Measurements from ENCODE around the gene METAP2. TPM values are rescaled to one million over a fixed set of nuclear protein-coding genes. Genes with fewer than 3 reads are reported as not detected.
"Not testable (repeated sequence)": the region's sequence is repeated elsewhere in the genome, so short reads cannot be mapped to it uniquely, and the experiment has no call there.

METAP2 gene
- polyA plus RNA-seq, 2 donors, result 23.7 to 51.8 TPM

DNA sequence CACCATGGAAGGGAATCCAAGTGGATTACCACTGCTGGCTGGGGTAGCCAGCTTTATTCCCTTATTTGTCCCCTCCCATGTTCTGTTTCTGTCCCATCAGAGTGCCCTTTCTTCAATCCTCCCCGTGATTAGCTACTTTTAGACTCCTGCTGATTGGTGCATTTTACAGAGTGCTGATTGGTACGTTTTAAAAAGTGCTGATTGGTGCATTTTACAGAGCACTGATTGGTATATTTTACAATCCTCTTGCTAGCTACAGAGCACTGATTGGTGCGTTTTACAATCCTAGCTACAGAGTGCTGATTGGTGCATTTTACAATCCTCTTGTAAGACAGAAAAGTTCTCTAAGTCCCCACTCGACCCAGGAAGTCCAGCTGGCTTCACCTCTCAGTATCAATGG is 28.9 kb upstream of the METAP2 start:
- H3K4me3 ChIP-seq (ENCODE audit: low read depth in 1 of 2, low read length in 2 of 2); H3K27me3 ChIP-seq (ENCODE audit: control insufficient read depth in 1 of 2, insufficient read depth in 2 of 2, low read length in 2 of 2); H3K27ac ChIP-seq (ENCODE audit: low read depth in 2 of 2, low read length in 1 of 2); H3K36me3 ChIP-seq (ENCODE audit: control insufficient read depth in 2 of 2, insufficient read depth in 2 of 2, low read length in 1 of 2); H3K4me1 ChIP-seq (ENCODE audit: control insufficient read depth in 2 of 2, insufficient read depth in 2 of 2, low read length in 1 of 2); H3K9me3 ChIP-seq (ENCODE audit: control insufficient read depth in 2 of 2, insufficient read depth in 1 of 2, low read depth in 1 of 2, low read length in 1 of 2): not testable (repeated sequence)
- WGBS, 2 donors, result 84 to 88% methylated on average over 4 of the region's 4 CpGs

DNA sequence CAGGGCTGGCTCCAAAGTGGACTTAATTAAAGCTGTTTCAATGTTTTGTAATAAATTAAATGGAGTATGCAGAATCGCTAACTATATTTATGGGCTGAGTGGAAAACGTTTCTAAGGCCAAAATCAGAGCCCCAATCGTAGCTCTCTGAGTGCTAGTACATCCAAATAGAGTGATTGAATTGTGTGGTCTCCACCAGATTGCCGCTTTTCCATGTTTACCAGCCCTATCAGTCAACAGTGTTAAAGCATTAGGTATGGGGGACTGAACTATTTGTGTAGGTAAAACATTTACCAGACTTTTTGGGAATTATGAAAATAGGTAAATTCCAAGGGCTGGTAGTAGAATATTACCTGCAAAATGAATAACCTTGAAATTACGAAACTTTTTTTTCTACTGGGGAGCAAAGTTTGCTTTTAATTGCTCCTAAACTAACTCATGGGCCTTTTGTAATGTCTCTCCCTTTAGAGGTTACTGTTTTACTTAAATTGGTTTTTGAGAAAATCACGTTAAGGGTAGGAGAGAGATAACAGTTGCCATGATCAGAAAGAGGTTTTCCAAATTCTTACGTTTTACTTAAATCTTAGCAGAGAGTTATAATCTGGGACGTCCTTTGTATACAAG is 28.0 kb upstream of the METAP2 start:
- Histone ChIP-seq H3K4me1 (ENCODE audit: control insufficient read depth in 2 of 2, insufficient read depth in 2 of 2, low read length in 1 of 2) (no peaks in the 10 kb centered on the region), H3K9me3 (ENCODE audit: control insufficient read depth in 2 of 2, insufficient read depth in 1 of 2, low read depth in 1 of 2, low read length in 1 of 2) (no peaks in the 10 kb centered on the region), H3K4me3 (ENCODE audit: low read depth in 1 of 2, low read length in 2 of 2) (no peak overlapping the region), H3K27ac (ENCODE audit: low read depth in 2 of 2, low read length in 1 of 2) (no peak overlapping the region), H3K36me3 (ENCODE audit: control insufficient read depth in 2 of 2, insufficient read depth in 2 of 2, low read length in 1 of 2) (no peaks in the 10 kb centered on the region), H3K27me3 (ENCODE audit: control insufficient read depth in 1 of 2, insufficient read depth in 2 of 2, low read length in 2 of 2) (no peaks in the 10 kb centered on the region)
- 67 to 82% methylated on average over 8 of the region's 8 CpGs for WGBS, 2 donors

DNA sequence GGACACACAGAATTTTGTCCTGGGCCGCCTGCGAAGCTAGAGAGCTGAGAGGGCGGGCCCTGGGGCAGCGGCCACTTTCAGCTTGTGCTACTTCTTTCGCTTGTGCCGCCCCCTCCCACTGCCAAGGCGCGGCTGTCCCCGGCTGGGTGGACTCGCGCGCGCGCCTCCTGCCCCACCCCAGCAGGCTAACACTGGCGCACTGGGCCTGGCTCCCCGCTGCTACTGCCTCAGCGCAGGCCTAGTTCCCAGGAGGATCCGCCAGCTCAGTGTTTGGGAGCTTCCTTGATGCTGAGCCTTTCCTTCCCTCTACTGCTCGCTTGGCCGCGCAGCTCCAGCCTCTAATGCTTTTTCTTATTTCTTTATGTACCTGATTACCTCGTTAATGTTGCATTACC is 27.4 kb upstream of the METAP2 start:
- Histone ChIP-seq H3K9me3 (ENCODE audit: control insufficient read depth in 2 of 2, insufficient read depth in 1 of 2, low read depth in 1 of 2, low read length in 1 of 2) (no peaks in the 10 kb centered on the region), H3K27ac (ENCODE audit: low read depth in 2 of 2, low read length in 1 of 2) (no peak overlapping the region), H3K36me3 (ENCODE audit: control insufficient read depth in 2 of 2, insufficient read depth in 2 of 2, low read length in 1 of 2) (no peaks in the 10 kb centered on the region), H3K27me3 (ENCODE audit: control insufficient read depth in 1 of 2, insufficient read depth in 2 of 2, low read length in 2 of 2) (no peaks in the 10 kb centered on the region), H3K4me3 (ENCODE audit: low read depth in 1 of 2, low read length in 2 of 2) (no peak overlapping the region), H3K4me1 (ENCODE audit: control insufficient read depth in 2 of 2, insufficient read depth in 2 of 2, low read length in 1 of 2) (no peaks in the 10 kb centered on the region)
- 39 to 54% methylated on average over 22 of the region's 22 CpGs for WGBS, 2 donors

DNA sequence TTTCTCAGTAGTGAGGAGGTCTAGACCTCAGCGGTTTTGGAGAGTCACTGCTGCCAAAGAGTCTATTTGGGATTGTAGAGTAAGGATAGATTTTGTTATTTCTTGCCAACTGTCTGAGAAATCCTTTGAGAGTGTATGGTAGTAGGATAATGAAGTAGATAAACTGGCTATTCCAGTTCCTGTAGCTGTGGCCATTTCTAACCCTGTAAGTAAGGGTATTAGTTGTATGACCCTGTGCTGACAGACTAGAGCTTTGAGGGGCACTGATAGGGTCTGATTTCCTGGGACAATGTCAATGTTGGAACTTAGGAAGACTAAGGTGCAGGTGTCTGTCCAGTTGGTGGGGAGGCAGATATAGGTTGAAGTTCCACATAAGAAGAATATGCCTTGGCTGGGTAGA is 24.3 kb upstream of the METAP2 start:
- not testable (repeated sequence) for H3K27ac ChIP-seq (ENCODE audit: low read depth in 2 of 2, low read length in 1 of 2); H3K4me3 ChIP-seq (ENCODE audit: low read depth in 1 of 2, low read length in 2 of 2); H3K36me3 ChIP-seq (ENCODE audit: control insufficient read depth in 2 of 2, insufficient read depth in 2 of 2, low read length in 1 of 2); H3K27me3 ChIP-seq (ENCODE audit: control insufficient read depth in 1 of 2, insufficient read depth in 2 of 2, low read length in 2 of 2); H3K4me1 ChIP-seq (ENCODE audit: control insufficient read depth in 2 of 2, insufficient read depth in 2 of 2, low read length in 1 of 2); H3K9me3 ChIP-seq (ENCODE audit: control insufficient read depth in 2 of 2, insufficient read depth in 1 of 2, low read depth in 1 of 2, low read length in 1 of 2)
- WGBS, 2 donors, result 54 to 66% methylated on average over 1 of the region's 1 CpG

DNA sequence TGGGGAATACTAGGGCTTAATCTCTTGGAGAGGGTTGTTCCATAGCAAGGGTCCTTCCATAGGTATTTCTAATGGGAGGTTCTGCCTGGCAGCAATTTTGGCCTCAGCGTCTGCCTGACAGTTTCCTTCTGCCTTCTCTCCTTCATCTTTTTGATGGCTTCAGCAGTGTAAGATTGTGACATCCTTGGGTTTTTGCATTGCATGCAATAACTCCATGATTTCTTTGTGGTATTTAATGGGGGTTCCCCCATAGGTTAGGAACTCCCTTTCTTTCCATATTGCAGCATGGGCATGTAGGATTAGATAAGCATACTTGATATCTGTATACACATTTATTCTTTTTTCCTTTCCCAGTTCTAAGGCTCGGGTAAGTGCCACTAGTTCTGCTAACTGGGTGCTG is 21.5 kb upstream of the METAP2 start:
- H3K27me3 ChIP-seq (ENCODE audit: control insufficient read depth in 1 of 2, insufficient read depth in 2 of 2, low read length in 2 of 2); H3K4me1 ChIP-seq (ENCODE audit: control insufficient read depth in 2 of 2, insufficient read depth in 2 of 2, low read length in 1 of 2); H3K36me3 ChIP-seq (ENCODE audit: control insufficient read depth in 2 of 2, insufficient read depth in 2 of 2, low read length in 1 of 2); H3K9me3 ChIP-seq (ENCODE audit: control insufficient read depth in 2 of 2, insufficient read depth in 1 of 2, low read depth in 1 of 2, low read length in 1 of 2); H3K4me3 ChIP-seq (ENCODE audit: low read depth in 1 of 2, low read length in 2 of 2); H3K27ac ChIP-seq (ENCODE audit: low read depth in 2 of 2, low read length in 1 of 2): not testable (repeated sequence)
- 87% methylated on average over 2 of the region's 2 CpGs for WGBS, 2 donors

DNA sequence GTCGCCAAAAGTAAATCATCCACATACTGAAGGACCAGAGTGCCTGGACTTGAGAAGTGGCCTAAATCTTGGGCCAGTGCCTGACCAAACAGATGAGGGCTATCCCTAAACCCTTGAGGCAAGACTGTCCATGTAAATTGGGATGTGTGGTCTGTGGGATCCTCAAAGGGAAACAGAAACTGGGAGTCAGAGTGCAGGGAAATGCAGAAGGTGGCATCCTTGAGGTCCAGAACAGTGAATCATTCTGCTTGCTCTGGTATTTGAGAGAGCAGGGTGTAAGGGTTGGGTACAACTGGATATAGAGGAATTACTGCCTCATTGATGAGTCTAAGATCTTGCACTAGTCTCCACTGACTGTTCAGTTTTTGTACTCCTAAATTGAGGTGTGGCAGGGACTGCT is 20.1 kb upstream of the METAP2 start:
- not testable (repeated sequence) for H3K9me3 ChIP-seq (ENCODE audit: control insufficient read depth in 2 of 2, insufficient read depth in 1 of 2, low read depth in 1 of 2, low read length in 1 of 2); H3K27ac ChIP-seq (ENCODE audit: low read depth in 2 of 2, low read length in 1 of 2); H3K4me1 ChIP-seq (ENCODE audit: control insufficient read depth in 2 of 2, insufficient read depth in 2 of 2, low read length in 1 of 2); H3K27me3 ChIP-seq (ENCODE audit: control insufficient read depth in 1 of 2, insufficient read depth in 2 of 2, low read length in 2 of 2); H3K4me3 ChIP-seq (ENCODE audit: low read depth in 1 of 2, low read length in 2 of 2); H3K36me3 ChIP-seq (ENCODE audit: control insufficient read depth in 2 of 2, insufficient read depth in 2 of 2, low read length in 1 of 2)
- WGBS, 2 donors, result 85 to 89% methylated on average over 1 of the region's 1 CpG

DNA sequence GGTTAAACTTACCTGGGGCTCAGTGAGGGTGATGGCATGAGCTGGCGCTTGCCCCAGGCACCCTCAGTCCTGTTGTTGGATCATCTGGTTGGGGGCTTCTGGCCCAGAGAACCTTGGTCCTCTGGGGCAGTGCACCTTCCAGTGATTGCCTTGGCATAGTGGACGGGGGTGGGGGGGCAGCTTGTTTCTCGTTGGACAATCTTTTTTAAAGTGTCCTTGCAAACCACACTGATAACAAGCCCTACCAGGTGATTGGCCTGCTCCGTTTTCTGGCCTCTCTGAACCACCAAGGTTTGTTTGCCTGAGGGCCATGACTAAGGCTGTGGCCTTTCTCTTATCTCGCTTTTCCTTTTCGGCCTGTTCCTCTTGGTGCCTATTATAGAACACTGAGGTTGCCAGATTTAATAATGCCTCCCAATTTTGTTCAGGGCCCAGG is 19.2 kb upstream of the METAP2 start:
- not testable (repeated sequence) for H3K27me3 ChIP-seq (ENCODE audit: control insufficient read depth in 1 of 2, insufficient read depth in 2 of 2, low read length in 2 of 2); H3K36me3 ChIP-seq (ENCODE audit: control insufficient read depth in 2 of 2, insufficient read depth in 2 of 2, low read length in 1 of 2); H3K9me3 ChIP-seq (ENCODE audit: control insufficient read depth in 2 of 2, insufficient read depth in 1 of 2, low read depth in 1 of 2, low read length in 1 of 2); H3K4me3 ChIP-seq (ENCODE audit: low read depth in 1 of 2, low read length in 2 of 2); H3K27ac ChIP-seq (ENCODE audit: low read depth in 2 of 2, low read length in 1 of 2); H3K4me1 ChIP-seq (ENCODE audit: control insufficient read depth in 2 of 2, insufficient read depth in 2 of 2, low read length in 1 of 2)
- 75 to 84% methylated on average over 6 of the region's 6 CpGs for WGBS, 2 donors

DNA sequence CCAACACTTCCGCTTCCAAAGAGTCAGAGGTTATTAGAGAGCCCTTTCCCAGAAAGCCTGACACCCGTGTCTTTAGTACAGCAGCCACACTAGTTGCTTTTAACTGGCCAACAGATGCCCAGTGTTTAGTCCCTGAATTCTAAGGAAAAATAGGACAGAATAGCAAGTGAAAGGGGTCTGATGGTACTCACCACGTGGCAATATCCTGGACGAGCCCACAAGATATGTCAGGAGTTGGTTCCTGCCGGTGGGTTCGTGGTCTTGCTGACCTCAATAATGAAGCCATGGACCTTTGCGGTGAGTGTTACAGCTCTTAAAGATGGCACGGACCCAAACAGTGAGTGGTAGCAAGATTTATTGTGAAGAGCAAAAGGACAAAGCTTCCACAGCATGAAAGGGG is 16.3 kb upstream of the METAP2 start:
- H3K27me3 ChIP-seq (ENCODE audit: control insufficient read depth in 1 of 2, insufficient read depth in 2 of 2, low read length in 2 of 2); H3K9me3 ChIP-seq (ENCODE audit: control insufficient read depth in 2 of 2, insufficient read depth in 1 of 2, low read depth in 1 of 2, low read length in 1 of 2); H3K4me3 ChIP-seq (ENCODE audit: low read depth in 1 of 2, low read length in 2 of 2); H3K36me3 ChIP-seq (ENCODE audit: control insufficient read depth in 2 of 2, insufficient read depth in 2 of 2, low read length in 1 of 2); H3K27ac ChIP-seq (ENCODE audit: low read depth in 2 of 2, low read length in 1 of 2); H3K4me1 ChIP-seq (ENCODE audit: control insufficient read depth in 2 of 2, insufficient read depth in 2 of 2, low read length in 1 of 2): not testable (repeated sequence)
- WGBS, 2 donors, result 84 to 87% methylated on average over 8 of the region's 8 CpGs

DNA sequence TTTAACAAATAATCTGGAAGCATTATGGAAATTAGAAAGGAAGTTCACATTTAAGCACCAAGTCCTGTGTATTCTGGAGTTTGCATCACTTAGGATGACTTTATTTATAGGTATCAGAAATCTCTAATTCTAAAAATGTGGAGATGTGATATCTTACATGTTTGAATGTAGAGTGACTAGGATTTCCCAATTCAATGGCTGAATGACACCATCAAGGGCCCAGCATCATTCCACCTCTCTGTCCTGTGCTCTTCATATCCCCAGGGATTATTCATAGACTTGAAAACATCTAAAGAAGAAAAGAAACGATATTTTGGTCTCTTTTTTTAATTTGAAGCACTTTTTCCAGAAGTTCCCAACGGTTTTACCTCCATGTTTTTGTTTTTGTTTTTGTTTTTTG is 15.2 kb upstream of the METAP2 start:
- WGBS, 2 donors, result 57% methylated on average over 2 of the region's 2 CpGs
- Histone ChIP-seq H3K36me3 (ENCODE audit: control insufficient read depth in 2 of 2, insufficient read depth in 2 of 2, low read length in 1 of 2) (no peaks in the 10 kb centered on the region), H3K9me3 (ENCODE audit: control insufficient read depth in 2 of 2, insufficient read depth in 1 of 2, low read depth in 1 of 2, low read length in 1 of 2) (peaks cover 7% of the 10 kb centered on the region in 2 donors), H3K4me3 (ENCODE audit: low read depth in 1 of 2, low read length in 2 of 2) (no peak overlapping the region), H3K27me3 (ENCODE audit: control insufficient read depth in 1 of 2, insufficient read depth in 2 of 2, low read length in 2 of 2) (no peaks in the 10 kb centered on the region), H3K4me1 (ENCODE audit: control insufficient read depth in 2 of 2, insufficient read depth in 2 of 2, low read length in 1 of 2) (no peaks in the 10 kb centered on the region), H3K27ac (ENCODE audit: low read depth in 2 of 2, low read length in 1 of 2) (no peak overlapping the region)

DNA sequence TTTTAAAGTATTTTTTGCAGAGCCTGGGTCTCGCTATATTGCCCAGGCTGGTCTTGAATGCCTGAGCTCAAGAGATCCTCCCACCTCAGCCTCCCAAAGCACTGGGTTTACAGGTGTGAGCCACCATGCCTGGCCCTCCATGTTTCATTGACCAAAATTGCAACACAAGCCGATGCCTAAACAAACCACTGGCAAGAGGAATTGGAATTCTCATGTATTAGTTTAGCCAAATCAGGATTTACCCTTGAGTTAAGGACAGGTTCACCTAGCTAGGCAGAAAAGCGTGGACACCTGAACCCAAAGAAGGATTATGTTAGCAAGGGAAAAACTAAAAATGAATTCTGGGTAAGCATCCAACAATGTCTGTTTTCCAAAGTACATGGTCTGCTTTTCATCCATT is 14.6 kb upstream of the METAP2 start:
- Histone ChIP-seq H3K27ac (ENCODE audit: low read depth in 2 of 2, low read length in 1 of 2) (no peak overlapping the region), H3K4me3 (ENCODE audit: low read depth in 1 of 2, low read length in 2 of 2) (no peak overlapping the region), H3K9me3 (ENCODE audit: control insufficient read depth in 2 of 2, insufficient read depth in 1 of 2, low read depth in 1 of 2, low read length in 1 of 2) (peaks cover 7% of the 10 kb centered on the region in 2 donors), H3K36me3 (ENCODE audit: control insufficient read depth in 2 of 2, insufficient read depth in 2 of 2, low read length in 1 of 2) (no peaks in the 10 kb centered on the region), H3K27me3 (ENCODE audit: control insufficient read depth in 1 of 2, insufficient read depth in 2 of 2, low read length in 2 of 2) (no peaks in the 10 kb centered on the region), H3K4me1 (ENCODE audit: control insufficient read depth in 2 of 2, insufficient read depth in 2 of 2, low read length in 1 of 2) (no peaks in the 10 kb centered on the region)
- WGBS, 2 donors, result 90 to 92% methylated on average over 3 of the region's 3 CpGs

All from esophagus (tissue), 2 donors.